Fibroblast of lung (primary cell): ENCODE data around the gene GPR32. TPM values are rescaled to one million over a fixed set of nuclear protein-coding genes. Genes with fewer than 3 reads are reported as not detected.
A peak's percentile ranks its signal among the peaks of the same experiment; 100 is the strongest.

Experiments
- DNase-seq, 2 donors: peaks; one replicate each; pipeline versions ENCODE4 v3.0.0 to v3.0.0-alpha.2; 2010; ENCODE audit warnings: low read depth in 2 of 2
- H2AFZ ChIP-seq: 2 replicates; pipeline ENCODE4 v1.5.1; 2012; ENCODE audit warnings: low read length, control low read depth, inconsistent platforms
- H3K27ac ChIP-seq: 2 replicates; pipeline ENCODE4 v1.5.1; 2011; ENCODE audit warnings: low read length, control low read depth; ENCODE audit not compliant: insufficient read depth
- H3K27me3 ChIP-seq: 2 replicates; pipeline ENCODE4 v1.5.1; 2011; ENCODE audit warnings: mild to moderate bottlenecking, low read length; ENCODE audit not compliant: control insufficient read depth, insufficient read depth
- H3K36me3 ChIP-seq: 2 replicates; pipeline ENCODE4 v1.5.1; 2011; ENCODE audit warnings: low read length; ENCODE audit not compliant: control insufficient read depth, insufficient read depth
- H3K4me1 ChIP-seq: 2 replicates; pipeline ENCODE4 v1.5.1; 2011; ENCODE audit warnings: low read length; ENCODE audit not compliant: control insufficient read depth, insufficient read depth; ENCODE audit errors: extremely low read depth
- H3K4me2 ChIP-seq: 2 replicates; pipeline ENCODE4 v1.5.1; 2011; ENCODE audit warnings: low read length, control low read depth; ENCODE audit not compliant: insufficient read depth; ENCODE audit errors: extremely low read depth
- H3K4me3 ChIP-seq, 4 experiments: fragments of 200-600 bp in 1 of 4; sonication (generic) in 1 of 4; replicated peaks in 1 of 4; 2 replicates each; pipeline ENCODE4 v1.5.1; 2011 to 2016; ENCODE audit warnings: low read length in 4 of 4, low read depth in 3 of 4, mild to moderate bottlenecking in 3 of 4, control low read depth in 2 of 4, inconsistent platforms in 1 of 4, mixed read lengths in 1 of 4; ENCODE audit not compliant: insufficient read depth in 1 of 4; ENCODE audit errors: control extremely low read depth in 1 of 4
- H3K79me2 ChIP-seq: 2 replicates; pipeline ENCODE4 v1.5.1; 2012; ENCODE audit warnings: mild to moderate bottlenecking, low read length, inconsistent platforms; ENCODE audit not compliant: control insufficient read depth, insufficient read depth
- H3K9ac ChIP-seq: 2 replicates; pipeline ENCODE4 v1.5.1; 2011; ENCODE audit warnings: mild to moderate bottlenecking, low read length, control low read depth; ENCODE audit not compliant: insufficient read depth
- H3K9me3 ChIP-seq: 2 replicates; pipeline ENCODE4 v1.5.1; 2012; ENCODE audit warnings: low read depth, low read length; ENCODE audit not compliant: control insufficient read depth, insufficient read depth
- H4K20me1 ChIP-seq: 2 replicates; pipeline ENCODE4 v1.5.1; 2011; ENCODE audit warnings: low read length; ENCODE audit not compliant: control insufficient read depth, insufficient read depth; ENCODE audit errors: extremely low read depth
- CTCF ChIP-seq, 2 donors: IDR thresholded peaks in 1 of 2; conservative IDR thresholded peaks in 1 of 2; 1 replicate in 1 of 2; 2 replicates in 1 of 2; pipeline ENCODE4 v1.5.1; 2011 to 2012; ENCODE audit warnings: low read length in 2 of 2, control low read depth in 1 of 2, inconsistent platforms in 1 of 2, low read depth in 1 of 2, mild to moderate bottlenecking in 1 of 2
- EZH2 ChIP-seq: IDR thresholded peaks from 2 replicates; pipeline ENCODE4 v1.5.1; 2012; ENCODE audit warnings: low read length, control low read depth, mild to moderate bottlenecking; ENCODE audit errors: missing control alignments
- polyA plus RNA-seq, 2 donors: library from polyadenylated mRNA; depleted of rRNA in 1 of 2; stranded (reverse) in 1 of 2; unstranded in 1 of 2; fragments of >200 nt; gene quantifications; 2 replicates each; pipeline ENCODE4 v1.2.1, GENCODE V29; 2011 to 2012; ENCODE audit warnings: missing spikeins in 1 of 2
- total RNA-seq: library from RNA; depleted of rRNA; stranded (reverse); fragments of >200 nt; gene quantifications from 2 replicates; pipeline ENCODE4 v1.2.1, GENCODE V29; 2014

GPR32 gene
- total and polyA plus RNA-seq, 2 donors (not counting 1 experiment from before 2014, with no cell fraction given), result not detected

- H3K79me2 ChIP-seq, result peaks cover 12% of the 10 kb centered on the region
- no peak overlapping the region for H2AFZ ChIP-seq
- H3K9me3 ChIP-seq, result no peaks in the 10 kb centered on the region
- H3K4me3 ChIP-seq, result no peak overlapping the region
- TF ChIP-seq CTCF (conservative IDR thresholded peaks at IDR 0.05 in 1 of 2, IDR thresholded peaks at IDR 0.05 in 1 of 2; ENCODE audit: low read depth in 1 of 2, low read length in 2 of 2) (no peak), EZH2 (no peak)
- H4K20me1 ChIP-seq, result no peaks in the 10 kb centered on the region
- DNase-seq, result peak; percentile 33 to 73
- H3K27me3 ChIP-seq, result no peaks in the 10 kb centered on the region
- H3K36me3 ChIP-seq, result peaks cover 2% of the 10 kb centered on the region
- H3K4me1 ChIP-seq, result peaks cover 7% of the 10 kb centered on the region
- H3K27ac ChIP-seq, result no peak overlapping the region
- no peak overlapping the region for H3K4me2 ChIP-seq
- H3K9ac ChIP-seq, result no peak overlapping the region
These were observed 42.1 kb upstream of the GPR32 start for GRCh38 chr19:50728084-50728737.

GRCh38 chr19:50729894-50730293, 40.4 kb upstream of the GPR32 start:
- no peaks in the 10 kb centered on the region for H4K20me1 ChIP-seq
- no peak overlapping the region for H3K9ac ChIP-seq
- peaks cover 7% of the 10 kb centered on the region for H3K4me1 ChIP-seq
- peaks cover 2% of the 10 kb centered on the region for H3K36me3 ChIP-seq
- peaks cover 8% of the 10 kb centered on the region for H3K79me2 ChIP-seq
- H3K27ac ChIP-seq, result no peak overlapping the region
- no peaks in the 10 kb centered on the region for H3K27me3 ChIP-seq
- no peak overlapping the region for H2AFZ ChIP-seq
- DNase-seq, result no peak
- no peaks in the 10 kb centered on the region for H3K9me3 ChIP-seq
- no peak overlapping the region for H3K4me3 ChIP-seq
- TF ChIP-seq EZH2 (no peak), CTCF (conservative IDR thresholded peaks at IDR 0.05 in 1 of 2, IDR thresholded peaks at IDR 0.05 in 1 of 2; ENCODE audit: low read depth in 1 of 2, low read length in 2 of 2) (no peak)
- H3K4me2 ChIP-seq, result no peak overlapping the region

- H3K4me1 ChIP-seq, result no peaks in the 10 kb centered on the region
- no peaks in the 10 kb centered on the region for H3K36me3 ChIP-seq
- H3K4me3 ChIP-seq, result no peak overlapping the region
- no peaks in the 10 kb centered on the region for H4K20me1 ChIP-seq
- H3K9me3 ChIP-seq, result no peaks in the 10 kb centered on the region
- no peaks in the 10 kb centered on the region for H3K27me3 ChIP-seq
- H3K27ac ChIP-seq, result no peak overlapping the region
- no peaks in the 10 kb centered on the region for H3K79me2 ChIP-seq
- DNase-seq, result no peak
- no peak overlapping the region for H3K9ac ChIP-seq
- no peak overlapping the region for H2AFZ ChIP-seq
- no peak overlapping the region for H3K4me2 ChIP-seq
- TF ChIP-seq CTCF (conservative IDR thresholded peaks at IDR 0.05 in 1 of 2, IDR thresholded peaks at IDR 0.05 in 1 of 2; ENCODE audit: low read depth in 1 of 2, low read length in 2 of 2) (no peak), EZH2 (no peak)
These were observed 34.4 kb upstream of the GPR32 start for GRCh38 chr19:50735869-50736268.
